K562 (cell line): ENCODE data around the gene ERCC6. TPM values are rescaled to one million over a fixed set of nuclear protein-coding genes. Genes with fewer than 3 reads are reported as not detected.

Experiments used
- ATAC-seq: fragments of 200-7000 bp; cut with Tn5 transposase; 3 replicates; pipeline ENCODE4 v1.9.1; 2020; ENCODE audit warnings: moderate library complexity
- BruUV-seq: library from RNA; stranded (reverse); fragments of 400-500 nt; replicated peaks from 2 replicates; lab custom pipeline; 2021; lab: Mats Ljungman, UMichigan
- CTCF ChIA-PET: fragments of 300-600 bp; formaldehyde crosslinking; extraction: SDS; loops from one replicate; lab custom pipeline; 2021; ENCODE audit warnings: low intra/inter-chr PET ratio; lab: Yijun Ruan, JAX
- POLR2A ChIA-PET: fragments of 300-600, 350-650 bp; sonication (Branson Sonifier 250); formaldehyde crosslinking; extraction: SDS; loops from one replicate; lab custom pipeline; 2021; ENCODE audit warnings: antibody characterized with exemption, inconsistent platforms; lab: Yijun Ruan, JAX
- DNase-seq, 4 experiments: peaks; one replicate each; pipeline versions ENCODE4 v3.0.0 to v3.0.0-alpha.2; 2011 to 2018; ENCODE audit warnings: low spot score in 3 of 4, mixed read lengths in 3 of 4; ENCODE audit errors: extremely low read depth in 1 of 4
- FAIRE-seq: peaks from 2 replicates; lab custom pipeline; 2011; peaks lifted over from hg19 to GRCh38; lab: Jason Lieb, UNC
- H2AFZ ChIP-seq: 2 replicates; pipeline ENCODE4 v1.6.0; 2011; ENCODE audit warnings: low read depth, low read length, control low read depth, inconsistent platforms
- H3K27ac ChIP-seq: fragments of 200-600 bp; 3 replicates; pipeline ENCODE4 v1.8.0; 2011; ENCODE audit warnings: low read depth, mild to moderate bottlenecking, control low read depth, inconsistent platforms, low read length, moderate library complexity, mixed read lengths; ENCODE audit errors: extremely low read depth
- H3K27me3 ChIP-seq, 2 experiments: fragments of 300-600 bp in 1 of 2; 2 replicates in 1 of 2; 3 replicates in 1 of 2; pipeline versions ENCODE4 v1.6.0 to v1.8.0; 2011; ENCODE audit warnings: inconsistent platforms in 2 of 2, low read length in 2 of 2, mild to moderate bottlenecking in 1 of 2, mixed read lengths in 1 of 2, moderate library complexity in 1 of 2; ENCODE audit not compliant: control insufficient read depth in 2 of 2, insufficient read depth in 2 of 2
- H3K36me3 ChIP-seq: fragments of 300-600 bp; 3 replicates; pipeline ENCODE4 v1.8.0; 2011; ENCODE audit warnings: mild to moderate bottlenecking, low read length, inconsistent platforms; ENCODE audit not compliant: control insufficient read depth, insufficient read depth
- H3K4me1 ChIP-seq, 2 experiments: fragments of 200-600 bp in 1 of 2; replicated peaks in 1 of 2; 2 replicates in 1 of 2; 3 replicates in 1 of 2; pipeline versions ENCODE4 v1.5.1 to v1.8.0; 2011; ENCODE audit warnings: inconsistent platforms in 2 of 2, low read length in 2 of 2, mild to moderate bottlenecking in 1 of 2, mixed read lengths in 1 of 2, moderate library complexity in 1 of 2; ENCODE audit not compliant: control insufficient read depth in 2 of 2, insufficient read depth in 2 of 2
- H3K4me2 ChIP-seq: 2 replicates; pipeline ENCODE4 v1.6.1; 2011; ENCODE audit warnings: low read length, control low read depth, inconsistent platforms, mixed read lengths; ENCODE audit not compliant: insufficient read depth
- H3K4me3 ChIP-seq: fragments of 200-600 bp; sonication (generic), shearing (Covaris generic); 2 replicates; pipeline ENCODE4 v1.5.1; 2016; ENCODE audit warnings: control low read depth, inconsistent platforms
- H3K79me2 ChIP-seq: fragments of 200-600 bp; 3 replicates; pipeline ENCODE4 v1.8.0; 2011; ENCODE audit warnings: low read length, inconsistent platforms; ENCODE audit not compliant: control insufficient read depth, insufficient read depth
- H3K9ac ChIP-seq, 2 experiments: 2 replicates each; pipeline versions ENCODE4 v1.6.0 to v1.6.1; 2011; ENCODE audit warnings: low read depth in 2 of 2, low read length in 2 of 2, control low read depth in 1 of 2, inconsistent platforms in 1 of 2, mild to moderate bottlenecking in 1 of 2, mixed read lengths in 1 of 2; ENCODE audit not compliant: insufficient read depth in 1 of 2
- H3K9me1 ChIP-seq: one replicate; pipeline ENCODE4 v1.6.0; 2011; ENCODE audit warnings: inconsistent platforms, mild to moderate bottlenecking, low read length, moderate library complexity; ENCODE audit not compliant: control insufficient read depth, insufficient read depth
- H3K9me3 ChIP-seq: replicated peaks from 2 replicates; pipeline ENCODE4 v1.5.1; 2011; ENCODE audit warnings: low read depth, low read length, inconsistent platforms; ENCODE audit not compliant: control insufficient read depth, insufficient read depth
- H4K20me1 ChIP-seq: replicated peaks from 2 replicates; pipeline ENCODE4 v1.6.1; 2011; ENCODE audit warnings: low read length, inconsistent platforms, mixed read lengths; ENCODE audit not compliant: control insufficient read depth, insufficient read depth
- CEBPB ChIP-seq: fragments of 450-650 bp; IDR thresholded peaks from 2 replicates; pipeline ENCODE4 v1.6.1; 2016; ENCODE audit warnings: missing genetic modification characterization, missing compliant biosample characterization
- CEBPG ChIP-seq, 3 experiments: fragments of 200-800 bp in 1 of 3; sonication (Bioruptor generic) in 1 of 3; sonication (generic) in 1 of 3; formaldehyde crosslinking in 1 of 3; IDR thresholded peaks in 2 of 3; conservative IDR thresholded peaks in 1 of 3; 2 replicates each; pipeline versions ENCODE4 v1.6.1 to v1.8.0; 2016 to 2022; ENCODE audit warnings: missing compliant biosample characterization in 2 of 3, missing genetic modification characterization in 2 of 3, mild to moderate bottlenecking in 1 of 3, missing genetic modification reagents in 1 of 3
- EP300 ChIP-seq: IDR thresholded peaks from 2 replicates; pipeline ENCODE4 v1.6.1; 2012; ENCODE audit warnings: low read length, improper control_type of control experiment
- PHTF2 ChIP-seq: fragments of 250-450 bp; sonication (Bioruptor Pico); IDR thresholded peaks from 2 replicates; pipeline ENCODE4 v1.5.0; 2021; ENCODE audit warnings: mild to moderate bottlenecking
- RFX1 ChIP-seq: fragments of 450-650 bp; IDR thresholded peaks from 2 replicates; pipeline ENCODE4 v1.6.1; 2016; ENCODE audit warnings: mild to moderate bottlenecking, moderate library complexity
- SMARCB1 ChIP-seq: IDR thresholded peaks from 2 replicates; pipeline ENCODE4 v1.6.1; 2011; ENCODE audit warnings: improper control_type of control experiment, low read depth; ENCODE audit not compliant: insufficient read length
- YBX1 ChIP-seq: fragments of 450-650 bp; IDR thresholded peaks from 2 replicates; pipeline ENCODE4 v1.7.1; 2016; ENCODE audit warnings: mild to moderate bottlenecking
- ZNF212 ChIP-seq: fragments of 450-650 bp; formaldehyde crosslinking; IDR thresholded peaks from 2 replicates; pipeline ENCODE4 v1.4.0; 2020; ENCODE audit warnings: mild to moderate bottlenecking
- ZNF766 ChIP-seq: fragments of 200-800 bp; sonication (Bioruptor generic); conservative IDR thresholded peaks from 2 replicates; pipeline ENCODE4 v1.6.1; 2016; ENCODE audit warnings: missing genetic modification characterization, missing compliant biosample characterization
- WGBS: fragments of 100-300 bp; shearing (Covaris generic); methylation state at CpG from one replicate; pipeline ENCODE4 v1.1.6; 2016; ENCODE audit warnings: low coverage, mixed read lengths; ENCODE audit not compliant: insufficient coverage; ENCODE audit errors: missing lambda C conversion rate; 5-methylcytosine and 5-hydroxymethylcytosine counted together
- in situ Hi-C: fragments of 300-500 bp; cut with MboI; formaldehyde crosslinking; loops from 4 replicates; pipeline ENCODE4 v1.15.0; 2018; ENCODE audit warnings: inconsistent platforms, mixed read lengths
- intact Hi-C: fragments of 100-400 bp; cut with micrococcal nuclease; formaldehyde crosslinking; loops from 2 replicates; pipeline ENCODE4 v1.14.2; 2022
- polyA plus RNA-seq, 8 experiments: library from polyadenylated mRNA; depleted of rRNA in 4 of 8; stranded (reverse) in 5 of 8; unstranded in 3 of 8; fragments of >200 nt; fragmentation: Nextera tagmentation in 2 of 8; fragmentation: Illumina TruSeq in 1 of 8; extraction: Ambion mirVana in 2 of 8; extraction: Trizol in 1 of 8; gene quantifications; 2 replicates each; pipeline versions ENCODE4 v1.2.1 to v1.2.3, GENCODE V29; 2011 to 2014; ENCODE audit warnings: inconsistent platforms in 1 of 8, missing spikeins in 1 of 8
- total RNA-seq, 7 experiments: library from RNA; depleted of rRNA in 6 of 7; stranded (reverse); fragments of >200 nt in 6 of 7; fragmentation: Illumina TruSeq in 2 of 7; extraction: Trizol in 2 of 7; gene quantifications; 2 replicates each; pipeline versions ENCODE4 v1.2.1 to v1.2.3, GENCODE V29; 2011 to 2021; ENCODE audit warnings: low replicate concordance in 1 of 7
- TF ChIP-seq, protein P1 (sequence below), 2 experiments: fragments of 250-450 bp in 1 of 2; fragments of 450-650 bp in 1 of 2; sonication (Bioruptor Pico) in 1 of 2; IDR thresholded peaks; 2 replicates each; pipeline versions ENCODE4 v1.6.1 to v1.8.0; 2016 to 2021; ENCODE audit warnings: mild to moderate bottlenecking in 2 of 2, moderate library complexity in 2 of 2, missing compliant biosample characterization in 1 of 2, missing genetic modification characterization in 1 of 2
- TF ChIP-seq, protein P2 (sequence below): sonication (generic); formaldehyde crosslinking; IDR thresholded peaks from 2 replicates; pipeline ENCODE4 v1.8.1; 2023; ENCODE audit warnings: mild to moderate bottlenecking, missing genetic modification reagents, moderate library complexity

Gene ERCC6
- total and polyA plus RNA-seq, 9 of the 15 experiments (the other 6 are each of a cell fraction or from before 2014, with no cell fraction given), result 7.8 to 17.7 (median 11.8) TPM

DNA sequence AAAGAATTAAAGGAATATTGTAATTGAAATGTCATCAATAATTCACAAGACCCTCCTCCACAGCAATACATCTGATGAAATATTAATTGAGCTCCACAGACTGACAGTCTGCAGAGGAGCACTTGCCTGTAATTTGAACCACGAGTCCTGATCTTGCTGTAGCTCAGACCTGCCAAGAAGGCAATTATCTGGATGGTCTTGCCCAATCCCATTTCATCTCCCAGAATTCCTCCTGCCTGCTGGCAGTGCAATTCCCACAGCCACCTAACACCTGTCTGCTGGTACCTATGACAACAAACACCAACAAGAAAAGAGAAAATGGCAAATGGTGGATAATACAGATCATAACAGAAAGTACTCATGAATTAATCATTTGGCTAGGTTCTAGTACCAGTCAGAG, 38.5 kb downstream of the ERCC6 start:
- Histone ChIP-seq H3K9me3 (no peaks in the 10 kb centered on the region), H3K9ac (no peak overlapping the region), H3K27me3 (no peaks in the 10 kb centered on the region), H3K4me2 (no peak overlapping the region)
- ChIA-PET POLR2A (interaction anchor here (0.5 to 1.7 kb wide), 6 partner anchors 15 to 894 kb away, joined by 3 to 5 read pairs (median 3); partner anchors contain the start of gene ERCC6), CTCF (no interaction called here)
- no peak for TF ChIP-seq SMARCB1
- peak; percentile 20; the same call in 1 of the 2 replicates for TF ChIP-seq RFX1
- TF ChIP-seq CEBPB (tag), result peak; percentile 65; the same call in 1 of the 2 replicates
- TF ChIP-seq, all 486 proteins: peak for 2
- in situ Hi-C loops (no loop called here), intact Hi-C loops (no loop called here)
- FAIRE-seq (no peak), ATAC-seq (no peak; the same call in 2 of the 3 replicates), DNase-seq (no peak)
- Histone ChIP-seq H4K20me1 (no peaks in the 10 kb centered on the region), H3K27ac (no peak overlapping the region), H3K79me2 (no peaks in the 10 kb centered on the region), H2AFZ (no peak overlapping the region), H3K9me1 (no peaks in the 10 kb centered on the region), H3K36me3 (no peaks in the 10 kb centered on the region; the same call in 2 of the 3 replicates), H3K4me3 (no peak overlapping the region), H3K4me1 (peaks cover 0 to 7% of the 10 kb centered on the region in 2 experiments; a peak in 2 of 5 replicates)
- no TSS peak for BruUV-seq
- WGBS, result 58% methylated on average over 1 of the region's 1 CpG

DNA sequence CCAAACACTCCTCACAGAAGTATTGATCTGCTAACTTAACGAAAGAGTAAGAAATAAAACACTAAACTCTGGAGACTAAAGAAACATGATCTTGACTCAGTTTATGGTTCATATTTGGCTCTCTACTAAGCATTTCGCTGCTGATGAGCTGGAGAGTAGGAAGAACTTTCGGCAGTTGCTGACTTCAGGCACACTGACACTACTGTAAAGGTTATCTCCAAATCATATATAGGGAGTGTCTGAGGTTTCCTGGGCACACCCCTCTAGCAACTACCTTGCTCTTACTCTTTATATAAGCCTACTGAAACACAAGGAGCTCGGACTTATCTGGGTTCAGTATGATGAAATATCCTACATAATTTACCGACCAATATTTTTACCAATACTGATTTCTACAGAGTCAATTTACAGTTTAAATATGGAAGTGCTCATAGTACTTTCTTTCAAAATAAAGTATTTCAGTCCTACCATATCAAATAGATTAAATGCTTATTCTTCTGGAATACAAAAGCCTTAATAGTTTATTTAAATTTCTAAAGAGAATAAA, 39.5 kb downstream of the ERCC6 start:
- 5% methylated on average over 5 of the region's 5 CpGs for WGBS
- FAIRE-seq (peak; percentile 72), DNase-seq (peak; percentile 22 to 60 (median 38)), ATAC-seq (peak; percentile 96)
- no peaks in the 10 kb centered on the region for H3K27me3 ChIP-seq
- no peak overlapping the region for H3K9ac ChIP-seq
- no peaks in the 10 kb centered on the region; the same call in 2 of the 3 replicates for H3K36me3 ChIP-seq
- no peaks in the 10 kb centered on the region for H3K79me2 ChIP-seq
- H3K9me3 ChIP-seq, result no peaks in the 10 kb centered on the region
- POLR2A ChIA-PET, result interaction anchor here (0.6 to 1.7 kb wide), 6 partner anchors 9 to 440 kb away, joined by 3 to 6 read pairs (median 4); partner anchors contain the start of gene ERCC6
- H3K4me1 ChIP-seq, result peaks cover 0 to 7% of the 10 kb centered on the region in 2 experiments; a peak in 2 of 5 replicates
- CTCF ChIA-PET, result interaction anchor here (0.5 kb wide), 1 partner anchor 29 kb away, joined by 3 read pairs; no protein-coding TSS in a partner anchor
- H3K4me2 ChIP-seq, result no peak overlapping the region
- no peaks in the 10 kb centered on the region for H3K9me1 ChIP-seq
- in situ Hi-C loops (no loop called here), intact Hi-C loops (no loop called here)
- H4K20me1 ChIP-seq, result no peaks in the 10 kb centered on the region
- H3K27ac ChIP-seq, result no peak overlapping the region
- no peak overlapping the region for H3K4me3 ChIP-seq
- H2AFZ ChIP-seq, result no peak overlapping the region; the same call in 1 of the 2 replicates
- BruUV-seq, result no TSS peak
- TF ChIP-seq EP300 (peak; percentile 46), ZNF766 (CRISPR knock-in tag) (peak; percentile 62; the same call in 1 of the 2 replicates), YBX1 (no peak), CEBPG (CRISPR knock-in tag; IDR thresholded peaks at IDR 0.05) (no peak), CEBPG (tag; conservative IDR thresholded peaks at IDR 0.05 in 1 of 2, IDR thresholded peaks at IDR 0.05 in 1 of 2) (peak; percentile 59 to 64; a peak in 3 of 4 replicates), CEBPB (tag) (peak; percentile 76), PHTF2 (CRISPR knock-in tag) (no peak), ZNF212 (CRISPR knock-in tag) (no peak)
- TF ChIP-seq, protein P1, sequence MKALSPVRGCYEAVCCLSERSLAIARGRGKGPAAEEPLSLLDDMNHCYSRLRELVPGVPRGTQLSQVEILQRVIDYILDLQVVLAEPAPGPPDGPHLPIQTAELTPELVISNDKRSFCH (CRISPR knock-in tag; IDR thresholded peaks at IDR 0.05), result no peak
- TF ChIP-seq, protein P1 (tag; IDR thresholded peaks at IDR 0.05), result peak; percentile 84
- TF ChIP-seq, protein P2, sequence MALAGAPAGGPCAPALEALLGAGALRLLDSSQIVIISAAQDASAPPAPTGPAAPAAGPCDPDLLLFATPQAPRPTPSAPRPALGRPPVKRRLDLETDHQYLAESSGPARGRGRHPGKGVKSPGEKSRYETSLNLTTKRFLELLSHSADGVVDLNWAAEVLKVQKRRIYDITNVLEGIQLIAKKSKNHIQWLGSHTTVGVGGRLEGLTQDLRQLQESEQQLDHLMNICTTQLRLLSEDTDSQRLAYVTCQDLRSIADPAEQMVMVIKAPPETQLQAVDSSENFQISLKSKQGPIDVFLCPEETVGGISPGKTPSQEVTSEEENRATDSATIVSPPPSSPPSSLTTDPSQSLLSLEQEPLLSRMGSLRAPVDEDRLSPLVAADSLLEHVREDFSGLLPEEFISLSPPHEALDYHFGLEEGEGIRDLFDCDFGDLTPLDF (CRISPR knock-in tag), result no peak
